Measurements from ENCODE around the gene CYB561D1. TPM values are rescaled to one million over a fixed set of nuclear protein-coding genes. Genes with fewer than 3 reads are reported as not detected.

The CYB561D1 gene
- total and polyA plus RNA-seq, 10 of the 15 experiments (the other 5 are each of a cell fraction or from before 2014, with no cell fraction given) = 0.68 to 9.0 (median 3.3) TPM

DNA sequence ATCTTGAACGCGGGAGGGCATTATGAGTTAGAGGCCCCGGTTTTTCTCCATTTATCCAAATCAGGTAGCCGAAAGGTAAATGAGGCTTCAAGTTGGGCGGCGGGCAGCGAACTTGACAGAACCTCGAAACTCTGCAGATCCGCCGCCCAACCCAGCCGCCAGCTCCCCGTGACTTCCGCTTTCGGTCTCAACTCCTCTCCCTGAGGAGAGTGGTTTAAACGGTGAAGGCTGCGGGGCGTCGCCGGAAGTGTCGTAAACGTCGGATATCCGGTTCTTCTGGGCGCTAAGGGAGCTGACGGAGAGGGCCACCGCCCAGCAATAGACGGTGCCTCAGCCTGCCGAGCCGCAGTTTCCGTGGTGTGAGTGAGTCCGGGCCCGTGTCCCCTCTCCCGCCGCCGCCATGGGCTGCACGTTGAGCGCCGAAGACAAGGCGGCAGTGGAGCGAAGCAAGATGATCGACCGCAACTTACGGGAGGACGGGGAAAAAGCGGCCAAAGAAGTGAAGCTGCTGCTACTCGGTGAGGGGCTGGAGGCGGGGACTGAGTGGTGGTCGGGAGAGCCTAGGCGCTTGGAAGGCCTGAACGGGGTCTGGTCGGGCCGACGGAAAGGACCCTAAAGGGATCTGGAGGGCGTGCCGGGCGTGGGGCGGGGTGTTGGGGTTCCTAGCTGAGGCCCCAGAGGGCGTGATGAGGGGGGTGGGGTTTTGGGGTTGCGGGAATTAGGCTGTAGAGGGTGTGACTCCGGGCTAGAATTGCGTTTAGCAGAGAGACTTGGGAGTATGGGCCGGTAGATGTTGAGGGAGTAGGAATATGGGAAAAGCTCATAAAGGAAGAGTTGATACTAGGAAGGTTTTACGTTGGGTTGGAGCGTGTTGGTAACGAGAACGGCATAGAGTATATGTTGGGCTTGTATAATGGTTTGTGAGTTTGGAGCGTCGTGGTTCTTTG is 54.7 kb downstream of the CYB561D1 start, which contains the start of gene GNAI3 (continued):
- TF ChIP-seq CHD2 (IDR thresholded peaks at IDR 0.05; ENCODE audit: borderline replicate concordance, low read depth, low read length) = peak; percentile 45; the same call in 1 of the 2 replicates
- TF ChIP-seq MAX (IDR thresholded peaks at IDR 0.05; ENCODE audit: low read depth, low read length) = peak; percentile 79; the same call in 1 of the 2 replicates
- no peak for TF ChIP-seq SREBF1 (IDR thresholded peaks at IDR 0.05; ENCODE audit: low read length)
- no peak for TF ChIP-seq STAT1 (conservative IDR thresholded peaks at IDR 0.05)
- no peak for TF ChIP-seq NR2C1 (IDR thresholded peaks at IDR 0.05)
- peak; percentile 79 for TF ChIP-seq KLF5 (IDR thresholded peaks at IDR 0.05; ENCODE audit: partially characterized antibody)
- TF ChIP-seq FOS (IDR thresholded peaks at IDR 0.05; ENCODE audit: borderline replicate concordance, extremely low read depth, insufficient read length) = no peak
- no peak for TF ChIP-seq WRNIP1 (IDR thresholded peaks at IDR 0.05; ENCODE audit: borderline replicate concordance, low read depth, low read length)
- TF ChIP-seq CTCF (IDR thresholded peaks at IDR 0.05 in 2 of 3, conservative IDR thresholded peaks at IDR 0.05 in 1 of 3; ENCODE audit: control insufficient read depth in 2 of 3, extremely low read depth in 1 of 3, insufficient read depth in 1 of 3, low read depth in 3 of 3, low read length in 3 of 3) = no peak
- TF ChIP-seq BCL3 (IDR thresholded peaks at IDR 0.05; ENCODE audit: borderline replicate concordance, insufficient read depth, low read depth, low read length, poor library complexity, severe bottlenecking) = no peak
- TF ChIP-seq TCF12 (IDR thresholded peaks at IDR 0.05; ENCODE audit: low read depth, low read length) = peak; percentile 65; the same call in 1 of the 2 replicates
- TF ChIP-seq ZNF217 (IDR thresholded peaks at IDR 0.05) = no peak
- TF ChIP-seq ETV6 (conservative IDR thresholded peaks at IDR 0.05 in 1 of 2, IDR thresholded peaks at IDR 0.05 in 1 of 2; ENCODE audit: borderline replicate concordance in 1 of 2, low read depth in 1 of 2) = peak in 1 of 2 experiments; percentile 75; a peak in 2 of 4 replicates
- no peak for TF ChIP-seq TCF7 (IDR thresholded peaks at IDR 0.05; ENCODE audit: borderline replicate concordance)
- TF ChIP-seq IKZF1 (conservative IDR thresholded peaks at IDR 0.05) = peak; percentile 73
- no peak for TF ChIP-seq CHD4 (IDR thresholded peaks at IDR 0.05)
- 0 out of 2 replicates have a peak, but pooled peaks have one; percentile 88 for TF ChIP-seq NBN (IDR thresholded peaks at IDR 0.05)
- TF ChIP-seq, protein P1, sequence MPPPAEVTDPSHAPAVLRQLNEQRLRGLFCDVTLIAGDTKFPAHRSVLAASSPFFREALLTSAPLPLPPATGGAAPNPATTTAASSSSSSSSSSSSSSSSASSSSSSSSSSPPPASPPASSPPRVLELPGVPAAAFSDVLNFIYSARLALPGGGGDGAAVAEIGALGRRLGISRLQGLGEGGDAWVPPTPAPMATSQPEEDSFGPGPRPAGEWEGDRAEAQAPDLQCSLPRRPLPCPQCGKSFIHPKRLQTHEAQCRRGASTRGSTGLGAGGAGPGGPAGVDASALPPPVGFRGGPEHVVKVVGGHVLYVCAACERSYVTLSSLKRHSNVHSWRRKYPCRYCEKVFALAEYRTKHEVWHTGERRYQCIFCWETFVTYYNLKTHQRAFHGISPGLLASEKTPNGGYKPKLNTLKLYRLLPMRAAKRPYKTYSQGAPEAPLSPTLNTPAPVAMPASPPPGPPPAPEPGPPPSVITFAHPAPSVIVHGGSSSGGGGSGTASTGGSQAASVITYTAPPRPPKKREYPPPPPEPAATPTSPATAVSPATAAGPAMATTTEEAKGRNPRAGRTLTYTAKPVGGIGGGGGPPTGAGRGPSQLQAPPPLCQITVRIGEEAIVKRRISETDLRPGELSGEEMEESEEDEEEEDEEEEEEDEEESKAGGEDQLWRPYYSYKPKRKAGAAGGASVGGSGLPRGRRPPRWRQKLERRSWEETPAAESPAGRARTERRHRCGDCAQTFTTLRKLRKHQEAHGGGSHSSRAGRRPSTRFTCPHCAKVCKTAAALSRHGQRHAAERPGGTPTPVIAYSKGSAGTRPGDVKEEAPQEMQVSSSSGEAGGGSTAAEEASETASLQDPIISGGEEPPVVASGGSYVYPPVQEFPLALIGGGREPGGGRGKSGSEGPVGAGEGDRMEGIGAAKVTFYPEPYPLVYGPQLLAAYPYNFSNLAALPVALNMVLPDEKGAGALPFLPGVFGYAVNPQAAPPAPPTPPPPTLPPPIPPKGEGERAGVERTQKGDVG (CRISPR knock-in tag; IDR thresholded peaks at IDR 0.05) = no peak
- peak; percentile 44; the same call in 1 of the 2 replicates for TF ChIP-seq NFYB (IDR thresholded peaks at IDR 0.05; ENCODE audit: insufficient read depth, low read depth, low read length)
- TF ChIP-seq, protein P2, sequence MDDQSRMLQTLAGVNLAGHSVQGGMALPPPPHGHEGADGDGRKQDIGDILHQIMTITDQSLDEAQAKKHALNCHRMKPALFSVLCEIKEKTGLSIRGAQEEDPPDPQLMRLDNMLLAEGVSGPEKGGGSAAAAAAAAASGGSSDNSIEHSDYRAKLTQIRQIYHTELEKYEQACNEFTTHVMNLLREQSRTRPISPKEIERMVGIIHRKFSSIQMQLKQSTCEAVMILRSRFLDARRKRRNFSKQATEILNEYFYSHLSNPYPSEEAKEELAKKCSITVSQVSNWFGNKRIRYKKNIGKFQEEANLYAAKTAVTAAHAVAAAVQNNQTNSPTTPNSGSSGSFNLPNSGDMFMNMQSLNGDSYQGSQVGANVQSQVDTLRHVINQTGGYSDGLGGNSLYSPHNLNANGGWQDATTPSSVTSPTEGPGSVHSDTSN (IDR thresholded peaks at IDR 0.05; ENCODE audit: insufficient replicate concordance, low read depth, low read length) = no peak
- no peak for TF ChIP-seq LARP7 (IDR thresholded peaks at IDR 0.05)
